Activated CD4-positive, alpha-beta T cell treated with anti-CD3 and anti-CD28 coated beads, Interleukin-2, amount 10 ng/mL, durations not matched to agents 7 days and 5 days (primary cell): ENCODE measurements around the gene MAML3. TPM values are rescaled to one million over a fixed set of nuclear protein-coding genes. Genes with fewer than 3 reads are reported as not detected.

Experiments
- CTCF ChIA-PET: fragments of 350-600 bp; sonication (Branson Sonifier 250); formaldehyde crosslinking; loops from one replicate; lab custom pipeline; 2021; ENCODE audit warnings: antibody characterized with exemption; lab: Charles Lee
- POLR2A ChIA-PET: fragments of 350-600 bp; sonication (Branson Sonifier 250); formaldehyde crosslinking; loops from one replicate; lab custom pipeline; 2021; ENCODE audit warnings: antibody characterized with exemption; lab: Charles Lee
- DNase-seq: peaks from one replicate; pipeline ENCODE4 v3.0.0-alpha.2; 2020
- H3K27ac Mint-ChIP-seq: one replicate; pipeline ENCODE4 v1.8.0; 2021; ENCODE audit warnings: mild to moderate bottlenecking, moderate library complexity, mixed read lengths
- H3K27me3 Mint-ChIP-seq: one replicate; pipeline ENCODE4 v1.8.0; 2021; ENCODE audit warnings: mixed read lengths
- H3K36me3 Mint-ChIP-seq: one replicate; pipeline ENCODE4 v1.8.0; 2021; ENCODE audit warnings: low read depth, mixed read lengths
- H3K4me1 Mint-ChIP-seq: one replicate; pipeline ENCODE4 v1.8.0; 2021; ENCODE audit warnings: mixed read lengths
- H3K4me3 Mint-ChIP-seq: one replicate; pipeline ENCODE4 v1.8.0; 2021; ENCODE audit warnings: mild to moderate bottlenecking, moderate library complexity, mixed read lengths
- H3K9me3 Mint-ChIP-seq: one replicate; pipeline ENCODE4 v1.8.0; 2021; ENCODE audit warnings: mixed read lengths
- total RNA-seq, 2 experiments: library from RNA; stranded (reverse); gene quantifications; one replicate each; pipeline ENCODE4 v1.2.3, GENCODE V29; 2021

MAML3 gene
- total RNA-seq, 2 experiments from 2014 or later = 2.0 to 2.2 TPM

- peaks cover 17% of the 10 kb centered on the region for H3K36me3 Mint-ChIP-seq
- POLR2A ChIA-PET = no interaction called here
- no peak for DNase-seq
- peaks cover 40% of the 10 kb centered on the region for H3K4me1 Mint-ChIP-seq
- CTCF ChIA-PET = interaction anchor here (0.6 to 1.2 kb wide), 3 partner anchors 12 to 490 kb away, joined by 4 to 5 read pairs (median 4); no protein-coding TSS in a partner anchor
- no peak overlapping the region for H3K27ac Mint-ChIP-seq
- H3K9me3 Mint-ChIP-seq = no peaks in the 10 kb centered on the region
- H3K27me3 Mint-ChIP-seq = no peaks in the 10 kb centered on the region
- H3K4me3 Mint-ChIP-seq = no peak overlapping the region
Measured at GRCh38 chr4:139669890-139670289, 484.1 kb downstream of the MAML3 start.

GRCh38 chr4:139669335-139669734 lies 484.6 kb downstream of the MAML3 start:
- no peak for DNase-seq
- Mint-ChIP-seq H3K36me3 (peaks cover 17% of the 10 kb centered on the region), H3K27me3 (no peaks in the 10 kb centered on the region), H3K9me3 (no peaks in the 10 kb centered on the region), H3K27ac (no peak overlapping the region), H3K4me1 (peaks cover 40% of the 10 kb centered on the region), H3K4me3 (no peak overlapping the region)
- ChIA-PET CTCF (interaction anchor here (1.1 to 1.5 kb wide), 2 partner anchors 12 to 14 kb away, joined by 4 to 5 read pairs; no protein-coding TSS in a partner anchor), POLR2A (interaction anchor here (0.5 kb wide), 1 partner anchor 13 kb away, joined by 4 read pairs; no protein-coding TSS in a partner anchor)

GRCh38 chr4:139668658-139669201 lies 485.3 kb downstream of the MAML3 start:
- Mint-ChIP-seq H3K27me3 (no peaks in the 10 kb centered on the region), H3K4me1 (peaks cover 40% of the 10 kb centered on the region), H3K36me3 (peaks cover 17% of the 10 kb centered on the region), H3K27ac (no peak overlapping the region), H3K4me3 (no peak overlapping the region), H3K9me3 (no peaks in the 10 kb centered on the region)
- no peak for DNase-seq
- POLR2A ChIA-PET = no interaction called here
- CTCF ChIA-PET = interaction anchor here (1.1 to 1.5 kb wide), 2 partner anchors 12 to 14 kb away, joined by 4 to 5 read pairs; no protein-coding TSS in a partner anchor

GRCh38 chr4:139668036-139668435 lies 485.9 kb downstream of the MAML3 start:
- Mint-ChIP-seq H3K9me3 (no peaks in the 10 kb centered on the region), H3K27me3 (no peaks in the 10 kb centered on the region), H3K27ac (no peak overlapping the region), H3K4me1 (peaks cover 40% of the 10 kb centered on the region), H3K4me3 (no peak overlapping the region), H3K36me3 (peaks cover 17% of the 10 kb centered on the region)
- DNase-seq = no peak
- POLR2A ChIA-PET = no interaction called here
- CTCF ChIA-PET = interaction anchor here (1.5 kb wide), 1 partner anchor 11 kb away, joined by 5 read pairs; no protein-coding TSS in a partner anchor

Other genes with a start within 250 kb of the MAML3 start
- 10 to 100 TPM; 20.9 to 22.2 TPM for gene SCOC, start 219.5 kb upstream of the MAML3 start, total RNA-seq